GM12874 (cell line): Measurements from ENCODE around the gene LCP1.

ENCODE experiments used
- CTCF ChIP-seq: IDR thresholded peaks from 2 replicates; pipeline ENCODE4 v1.5.1; 2011; ENCODE audit warnings: low read depth, mild to moderate bottlenecking, control low read depth, low read length, moderate library complexity; ENCODE audit not compliant: insufficient read depth

The LCP1 gene

GRCh38 chr13:46150134-46150693 lies 31.8 kb downstream of the LCP1 start:
- TF ChIP-seq CTCF = no peak

DNA sequence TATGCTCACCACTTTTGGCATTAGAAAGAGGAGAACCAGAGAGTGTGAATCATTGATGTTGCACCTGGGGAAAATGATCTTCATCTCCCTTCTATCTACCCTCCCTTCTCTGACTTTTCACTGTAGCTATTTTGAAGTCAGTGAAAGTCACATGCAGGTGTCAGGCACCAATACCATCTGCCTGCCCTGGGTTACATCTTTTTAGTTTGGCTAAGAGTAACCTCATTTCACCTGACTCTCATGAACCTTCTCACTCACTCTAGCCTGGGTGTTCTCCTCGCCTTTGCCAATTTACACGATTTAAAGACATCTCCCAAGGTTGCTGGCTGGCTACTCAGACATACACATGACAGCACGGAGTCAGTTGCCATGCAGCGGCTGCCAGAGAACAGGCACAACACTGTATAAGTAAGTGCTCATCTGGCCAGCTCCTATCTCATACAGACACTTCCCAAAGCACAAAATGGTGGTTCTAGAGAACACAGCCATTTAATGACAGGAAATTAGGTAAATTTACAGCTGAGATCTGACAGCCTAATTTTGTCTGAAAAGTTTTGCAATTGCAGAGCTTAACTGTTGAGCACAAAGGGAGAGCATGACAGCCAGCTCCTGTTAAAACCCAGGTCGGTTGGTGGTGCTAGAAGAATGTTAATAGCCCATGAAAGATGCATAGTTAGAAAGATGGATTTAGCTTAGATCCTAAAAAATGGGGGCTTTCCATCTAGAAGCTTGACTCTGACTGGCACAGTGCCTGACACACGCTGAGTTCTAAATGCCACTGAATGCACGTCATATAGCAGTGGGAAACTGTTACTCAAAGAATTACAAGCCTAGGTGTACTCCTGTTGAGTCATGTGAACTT lies 32.5 kb downstream of the LCP1 start:
- TF ChIP-seq CTCF = no peak

GRCh38 chr13:46146898-46147297 lies 35.1 kb downstream of the LCP1 start:
- TF ChIP-seq CTCF = no peak

DNA sequence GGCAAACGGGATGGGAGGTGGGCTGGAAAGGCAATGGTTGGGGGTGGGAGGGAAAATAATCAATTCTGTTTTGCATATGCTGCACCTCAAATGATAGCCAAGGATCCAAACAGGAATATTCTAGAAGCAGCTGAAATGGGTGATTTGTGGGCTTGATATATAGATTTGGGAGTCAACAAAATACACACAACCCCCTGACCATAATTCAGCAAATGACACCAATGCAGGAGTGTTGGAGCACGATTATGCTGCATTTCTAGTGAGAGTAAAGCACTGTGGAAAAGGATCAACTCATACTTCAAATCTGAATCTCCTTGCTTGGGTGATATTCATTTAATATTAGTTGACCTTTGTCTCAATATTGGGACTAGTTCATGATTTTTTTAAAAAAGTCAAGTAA lies 36.0 kb downstream of the LCP1 start:
- TF ChIP-seq CTCF = no peak

DNA sequence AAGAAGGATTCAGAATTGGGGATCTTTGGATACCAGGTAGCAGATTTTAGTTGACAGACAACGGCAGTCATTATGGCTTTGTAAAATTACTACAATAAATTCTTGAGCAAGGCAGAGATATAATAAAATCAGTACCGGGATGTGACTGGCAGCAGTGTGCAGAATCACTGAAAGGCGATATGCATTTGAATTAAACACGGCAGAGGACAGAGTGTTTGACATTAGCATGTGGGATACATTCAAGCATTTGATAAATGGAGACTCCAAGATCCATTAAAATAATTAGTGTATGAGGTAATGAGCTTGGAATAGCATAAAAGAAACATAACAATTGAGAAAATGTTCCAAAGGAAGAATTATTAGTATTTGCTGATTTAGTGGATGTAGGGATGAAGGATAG lies 36.8 kb downstream of the LCP1 start:
- no peak for TF ChIP-seq CTCF

DNA sequence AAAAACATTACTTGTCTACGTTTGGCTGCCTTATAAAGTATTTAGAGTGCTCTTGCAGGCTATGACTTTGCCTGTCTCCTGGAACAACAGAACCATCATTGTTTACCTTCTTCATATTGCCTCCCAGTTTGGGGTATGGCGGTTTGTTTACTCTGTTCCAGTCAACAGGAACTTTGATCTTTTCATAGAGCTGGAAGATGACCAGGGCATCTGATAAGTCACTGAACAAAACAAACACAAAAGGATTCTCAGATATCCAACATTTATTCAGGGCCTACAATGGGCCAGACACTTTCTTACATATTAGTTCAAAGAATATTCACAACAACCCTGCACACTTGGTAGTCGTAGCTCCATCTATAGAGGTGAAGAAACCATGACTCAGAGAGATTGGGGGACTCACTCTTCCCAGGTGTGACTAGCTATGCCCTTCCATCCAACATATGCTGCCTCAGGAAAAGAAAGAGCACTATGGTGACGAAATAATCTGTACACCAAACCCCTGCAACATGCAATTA lies 38.7 kb downstream of the LCP1 start:
- no peak for TF ChIP-seq CTCF

- TF ChIP-seq CTCF = no peak
Observed at GRCh38 chr13:46142776-46143175, 39.2 kb downstream of the LCP1 start.
